Adrenal gland (tissue), 5 donors: ENCODE measurements around the gene IGSF11.

Experiments used
- CTCF ChIP-seq, 6 experiments: fragments of 450-650 bp in 4 of 6; fragments of 200-600 bp in 2 of 6; sonication (generic) in 1 of 6; IDR thresholded peaks; 1 replicate in 5 of 6; 2 replicates in 1 of 6; pipeline versions ENCODE4 v1.5.1 to v1.8.0; 2016 to 2021; ENCODE audit warnings: antibody characterized with exemption in 6 of 6, mild to moderate bottlenecking in 2 of 6, moderate library complexity in 1 of 6
- POLR2A ChIP-seq, 2 donors: fragments of 450-650 bp; IDR thresholded peaks; one replicate each; pipeline ENCODE4 v1.6.1; 2017; ENCODE audit warnings: antibody characterized with exemption in 2 of 2, mild to moderate bottlenecking in 2 of 2, moderate library complexity in 1 of 2
- donor health status: DM: no; HTN: no; CAD: no.

- TF ChIP-seq POLR2A (IDR thresholded peaks at IDR 0.05): no peak
- TF ChIP-seq CTCF (IDR thresholded peaks at IDR 0.05): no peak
Measured at GRCh38 chr3:118912188-118912587, 122.5 kb downstream of the IGSF11 start.
